ENCODE measurements around the gene KRTAP4-3.

- TF ChIP-seq POLR2A (IDR thresholded peaks at IDR 0.05) (no peak), CTCF (IDR thresholded peaks at IDR 0.05) (no peak)
Measured at GRCh38 chr17:41185001-41185400, 17.0 kb upstream of the KRTAP4-3 start.
